ENCODE data around the gene NAALAD2.

- no peak for TF ChIP-seq CTCF (IDR thresholded peaks at IDR 0.05; ENCODE audit: low read length)
- no peak for TF ChIP-seq EZH2phosphoT487 (IDR thresholded peaks at IDR 0.05; ENCODE audit: low read length)
- TF ChIP-seq EZH2 (optimal IDR thresholded peaks at IDR 0.05; ENCODE audit: low read depth, low read length), result no peak
Measured at GRCh38 chr11:90221803-90222458, 87.5 kb downstream of the NAALAD2 start.

Data from MM.1S (cell line).